PC-3 (cell line): ENCODE data around the gene ST6GALNAC5. TPM values are rescaled to one million over a fixed set of nuclear protein-coding genes. Genes with fewer than 3 reads are reported as not detected.
"Not testable (repeated sequence)": the region's sequence is repeated elsewhere in the genome, so short reads cannot be mapped to it uniquely, and the experiment has no call there.

Experiments
- ATAC-seq: fragments of 200-7000 bp; cut with Tn5 transposase; 2 replicates; pipeline ENCODE4 v1.9.1; 2020; ENCODE audit warnings: mild to moderate bottlenecking, moderate library complexity
- Bru-seq: library from RNA; stranded (reverse); fragments of 400-500 nt; gene quantifications from one replicate; lab custom pipeline; 2021; lab: Mats Ljungman, UMichigan
- BruChase-seq, 2 experiments: library from RNA; stranded (reverse); fragments of 400-500 nt; gene quantifications; one replicate each; lab custom pipeline; 2021; lab: Mats Ljungman, UMichigan
- BruUV-seq: library from RNA; stranded (reverse); fragments of 400-500 nt; replicated peaks from 2 replicates; lab custom pipeline; 2021; lab: Mats Ljungman, UMichigan
- CTCF ChIA-PET: fragments of 300-600 bp; sonication (Branson Sonifier 250); formaldehyde crosslinking; loops from one replicate; lab custom pipeline; 2022; ENCODE audit warnings: antibody characterized with exemption; lab: Charles Lee
- POLR2A ChIA-PET: fragments of 300-600 bp; sonication (Branson Sonifier 250); formaldehyde crosslinking; loops from one replicate; lab custom pipeline; 2022; ENCODE audit warnings: antibody characterized with exemption; ENCODE audit not compliant: unreplicated experiment; lab: Charles Lee
- DNase-seq: peaks from one replicate; pipeline ENCODE4 v3.0.0-alpha.2; 2015
- H2AFZ ChIP-seq: fragments of 300-600 bp; sonication (generic); 2 replicates; pipeline ENCODE4 v1.6.0; 2016; ENCODE audit warnings: antibody characterized with exemption, low read length
- H3F3A ChIP-seq: fragments of 300-600 bp; sonication (generic); one replicate; pipeline ENCODE4 v1.6.0; 2017; ENCODE audit warnings: antibody characterized with exemption, low read length, control low read depth, mild to moderate bottlenecking; ENCODE audit not compliant: unreplicated experiment
- H3K27ac ChIP-seq: fragments of 300-600 bp; sonication (generic); 2 replicates; pipeline ENCODE4 v1.5.1; 2016; ENCODE audit warnings: mild to moderate bottlenecking, low read length
- H3K27me3 ChIP-seq: fragments of 300-600 bp; sonication (generic); 2 replicates; pipeline ENCODE4 v1.6.1; 2016; ENCODE audit warnings: low read length, mixed read lengths
- H3K36me3 ChIP-seq: fragments of 300-600 bp; sonication (generic); 2 replicates; pipeline ENCODE4 v1.6.1; 2016; ENCODE audit warnings: low read depth, mixed run types, low read length, mixed read lengths
- H3K4me1 ChIP-seq: fragments of 300-600 bp; sonication (generic); 2 replicates; pipeline ENCODE4 v1.5.1; 2016; ENCODE audit warnings: low read length; ENCODE audit not compliant: insufficient read depth
- H3K4me2 ChIP-seq: fragments of 300-600 bp; sonication (generic); 2 replicates; pipeline ENCODE4 v1.6.0; 2016; ENCODE audit warnings: low read length
- H3K4me3 ChIP-seq: fragments of 300-600 bp; sonication (generic); 2 replicates; pipeline ENCODE4 v1.5.1; 2016; ENCODE audit warnings: mild to moderate bottlenecking, low read length, mixed read lengths
- H3K79me2 ChIP-seq: fragments of 300-600 bp; sonication (generic); 2 replicates; pipeline ENCODE4 v1.6.1; 2017; ENCODE audit warnings: low read length, mixed read lengths
- H3K9ac ChIP-seq: fragments of 300-600 bp; sonication (generic); 2 replicates; pipeline ENCODE4 v1.6.0; 2016; ENCODE audit warnings: mild to moderate bottlenecking, low read length
- H3K9me2 ChIP-seq: fragments of 300-600 bp; sonication (generic); replicated peaks from 2 replicates; pipeline ENCODE4 v1.6.1; 2016; ENCODE audit warnings: mixed run types, low read length, mixed read lengths
- H3K9me3 ChIP-seq: fragments of 300-600 bp; sonication (generic); 2 replicates; pipeline ENCODE4 v1.6.1; 2016; ENCODE audit warnings: low read length, mixed read lengths
- H4K20me1 ChIP-seq: fragments of 300-600 bp; sonication (generic); 2 replicates; pipeline ENCODE4 v1.6.1; 2016; ENCODE audit warnings: low read length, mixed read lengths
- EZH2 ChIP-seq: fragments of 300-600 bp; sonication (generic); IDR thresholded peaks from one replicate; pipeline ENCODE4 v1.6.1; 2017; ENCODE audit warnings: antibody characterized with exemption, mild to moderate bottlenecking, low read length; ENCODE audit not compliant: unreplicated experiment
- EZH2phosphoT487 ChIP-seq: fragments of 300-600 bp; sonication (generic); IDR thresholded peaks from 2 replicates; pipeline ENCODE4 v1.6.1; 2018; ENCODE audit warnings: mild to moderate bottlenecking, antibody characterized with exemption, low read length, borderline replicate concordance
- intact Hi-C: fragments of 100-400 bp; cut with micrococcal nuclease; formaldehyde crosslinking; loops from 2 replicates; pipeline ENCODE4 v1.9.0; 2023
- long read RNA-seq: library from polyadenylated mRNA; unstranded; transcript quantifications from one replicate; pipeline ENCODE4 v2.0.0, GENCODE V29; 2021; ENCODE audit not compliant: unreplicated experiment
- total RNA-seq: library from RNA; depleted of rRNA; stranded (reverse); fragments of >200 nt; gene quantifications from 2 replicates; pipeline ENCODE4 v1.2.3, GENCODE V29; 2014; rRNA removed
- TF ChIP-seq, protein P1 (sequence below): fragments of 300-600 bp; sonication (generic); conservative IDR thresholded peaks from 2 replicates; pipeline ENCODE4 v1.5.1; 2017; ENCODE audit warnings: antibody characterized with exemption, low read depth, mild to moderate bottlenecking, low read length

Gene ST6GALNAC5
- 0.36 and 1.2 TPM in 2 replicates for total RNA-seq
- percentile 21 among the genes with signal in this experiment for Bru-seq, nascent RNA
- percentile 19 among the genes with signal in this experiment for BruChase-seq, experiment 1, labeled RNA remaining after a 6-hour chase
- BruChase-seq, experiment 2, labeled RNA remaining after a 2-hour chase: percentile 24 among the genes with signal in this experiment
- long read RNA-seq, partial matches to known transcripts: 0 of 1 reads
- long read RNA-seq, other reads (novel, unspliced or antisense): 1 of 1 reads

- TF ChIP-seq EZH2phosphoT487: no peak
- TF ChIP-seq, protein P1, sequence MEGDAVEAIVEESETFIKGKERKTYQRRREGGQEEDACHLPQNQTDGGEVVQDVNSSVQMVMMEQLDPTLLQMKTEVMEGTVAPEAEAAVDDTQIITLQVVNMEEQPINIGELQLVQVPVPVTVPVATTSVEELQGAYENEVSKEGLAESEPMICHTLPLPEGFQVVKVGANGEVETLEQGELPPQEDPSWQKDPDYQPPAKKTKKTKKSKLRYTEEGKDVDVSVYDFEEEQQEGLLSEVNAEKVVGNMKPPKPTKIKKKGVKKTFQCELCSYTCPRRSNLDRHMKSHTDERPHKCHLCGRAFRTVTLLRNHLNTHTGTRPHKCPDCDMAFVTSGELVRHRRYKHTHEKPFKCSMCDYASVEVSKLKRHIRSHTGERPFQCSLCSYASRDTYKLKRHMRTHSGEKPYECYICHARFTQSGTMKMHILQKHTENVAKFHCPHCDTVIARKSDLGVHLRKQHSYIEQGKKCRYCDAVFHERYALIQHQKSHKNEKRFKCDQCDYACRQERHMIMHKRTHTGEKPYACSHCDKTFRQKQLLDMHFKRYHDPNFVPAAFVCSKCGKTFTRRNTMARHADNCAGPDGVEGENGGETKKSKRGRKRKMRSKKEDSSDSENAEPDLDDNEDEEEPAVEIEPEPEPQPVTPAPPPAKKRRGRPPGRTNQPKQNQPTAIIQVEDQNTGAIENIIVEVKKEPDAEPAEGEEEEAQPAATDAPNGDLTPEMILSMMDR: no peak
- no peak within 1 kb of the TSS for H3K9ac ChIP-seq
- intact Hi-C loops: loop anchor here (1.0 kb wide), 1 partner anchor 164 kb away; no protein-coding TSS in a partner anchor
- ATAC-seq: peak; percentile 82
- H3K36me3 ChIP-seq: no peaks in the 10 kb centered on the region
- peak; percentile 16 for DNase-seq
- H3K27ac ChIP-seq: no peak within 1 kb of the TSS
- H3K79me2 ChIP-seq: no peaks in the 10 kb centered on the region
- H3K4me3 ChIP-seq: peak within 1 kb of the TSS; percentile 78
- H4K20me1 ChIP-seq: no peaks in the 10 kb centered on the region
- H3K4me2 ChIP-seq: peak within 1 kb of the TSS; percentile 99
- H3K9me3 ChIP-seq: no peaks in the 10 kb centered on the region
- ChIA-PET CTCF (no interaction called here), POLR2A (no interaction called here)
- no TSS peak for BruUV-seq
- peaks cover 11% of the 10 kb centered on the region for H3K4me1 ChIP-seq
- H3K27me3 ChIP-seq: peaks cover 70% of the 10 kb centered on the region
- no peaks in the 10 kb centered on the region for H3K9me2 ChIP-seq
- H2AFZ ChIP-seq: peak within 1 kb of the TSS; percentile 99
- H3F3A ChIP-seq: no peaks in the 10 kb centered on the region
Observed at GRCh38 chr1:76867342-76868130, at the start of gene ST6GALNAC5. ST6GALNAC5 (plus strand) TSS chr1:76867480.

DNA sequence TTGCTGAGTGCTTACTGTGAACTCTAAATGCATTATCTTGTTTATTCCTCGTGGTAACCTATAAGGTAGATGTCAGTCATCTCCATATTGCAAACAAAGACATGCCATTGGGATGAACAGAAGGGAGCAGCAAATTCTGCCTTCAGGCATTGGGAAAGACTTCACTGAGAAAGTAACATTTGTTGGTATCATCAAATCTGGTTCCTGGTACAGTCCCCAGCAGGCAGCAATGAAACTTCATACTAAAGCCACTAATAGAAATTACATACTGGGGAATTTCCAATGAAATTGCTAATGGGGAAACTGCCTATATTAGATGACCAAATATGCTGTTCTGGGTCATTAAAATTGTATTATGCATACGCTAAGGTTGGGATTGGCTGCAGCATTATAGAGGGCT, 47.3 kb upstream of the ST6GALNAC5 start:
- Histone ChIP-seq H3K36me3 (no peaks in the 10 kb centered on the region), H3K9ac (no peak overlapping the region), H3K4me1 (no peaks in the 10 kb centered on the region), H2AFZ (no peak overlapping the region), H3K27ac (no peak overlapping the region), H3K4me2 (no peak overlapping the region), H3K4me3 (no peak overlapping the region), H4K20me1 (no peaks in the 10 kb centered on the region), H3K9me2 (no peaks in the 10 kb centered on the region), H3K79me2 (no peaks in the 10 kb centered on the region), H3K9me3 (no peaks in the 10 kb centered on the region), H3K27me3 (peaks cover 54% of the 10 kb centered on the region), H3F3A (no peaks in the 10 kb centered on the region)
- BruUV-seq: no TSS peak
- ChIA-PET POLR2A (no interaction called here), CTCF (no interaction called here)
- intact Hi-C loops: no loop called here
- TF ChIP-seq EZH2phosphoT487: no peak
- no peak for TF ChIP-seq EZH2
- DNase-seq: no peak
- ATAC-seq: no peak

GRCh38 chr1:76822961-76823360, 44.3 kb upstream of the ST6GALNAC5 start:
- POLR2A ChIA-PET, intact Hi-C loops, H3K79me2 ChIP-seq, H2AFZ ChIP-seq, H3K36me3 ChIP-seq, CTCF ChIA-PET, H3K4me1 ChIP-seq, BruUV-seq, H3K9ac ChIP-seq, H3K9me3 ChIP-seq, H3K4me2 ChIP-seq, ATAC-seq, H4K20me1 ChIP-seq, H3K9me2 ChIP-seq, H3K4me3 ChIP-seq, H3K27ac ChIP-seq, H3F3A ChIP-seq, DNase-seq: not testable (repeated sequence)
- H3K27me3 ChIP-seq: peaks cover 28% of the 10 kb centered on the region
